SK-N-SH (cell line): ENCODE measurements around the gene MEGF8. TPM values are rescaled to one million over a fixed set of nuclear protein-coding genes. Genes with fewer than 3 reads are reported as not detected.

Experiments used
- CTCF ChIA-PET: fragments of 300-600, 350-600 bp; formaldehyde crosslinking; extraction: SDS; loops from one replicate; lab custom pipeline; 2021; lab: Yijun Ruan, JAX
- POLR2A ChIA-PET: fragments of 350-600 bp; sonication (Branson Sonifier 250); formaldehyde crosslinking; extraction: SDS; loops from one replicate; lab custom pipeline; 2020; ENCODE audit warnings: antibody characterized with exemption, inconsistent platforms; lab: Yijun Ruan, JAX
- DNase-seq: peaks from one replicate; pipeline ENCODE4 v3.0.0; 2012
- H2AFZ ChIP-seq: fragments of 200-600 bp; sonication (generic); 2 replicates; pipeline ENCODE4 v1.8.1; 2016; ENCODE audit warnings: antibody characterized with exemption, mild to moderate bottlenecking, low read depth
- H3F3A ChIP-seq: fragments of 200-600 bp; sonication (generic); replicated peaks from 2 replicates; pipeline ENCODE3; 2016; ENCODE audit warnings: antibody characterized with exemption, mild to moderate bottlenecking; ENCODE audit not compliant: insufficient read depth
- H3K27ac ChIP-seq, 2 experiments: fragments of 200-500 bp in 1 of 2; fragments of 200-600 bp in 1 of 2; sonication (Bioruptor generic) in 1 of 2; sonication (generic), shearing (Covaris generic) in 1 of 2; 2 replicates each; pipeline versions ENCODE4 v1.5.1 to v1.6.1; 2014 to 2016; ENCODE audit warnings: low read depth in 2 of 2, inconsistent platforms in 1 of 2, low read length in 1 of 2, mild to moderate bottlenecking in 1 of 2, mixed read lengths in 1 of 2
- H3K27me3 ChIP-seq: fragments of 200-600 bp; sonication (generic), shearing (Covaris generic); 2 replicates; pipeline ENCODE4 v1.6.1; 2016; ENCODE audit warnings: mixed run types; ENCODE audit not compliant: insufficient read depth
- H3K36me3 ChIP-seq, 2 experiments: fragments of 200-500 bp in 1 of 2; fragments of 200-600 bp in 1 of 2; sonication (Bioruptor generic) in 1 of 2; sonication (generic) in 1 of 2; replicated peaks in 1 of 2; 2 replicates each; pipeline versions ENCODE3 to v1.5.1; 2014 to 2016; ENCODE audit warnings: low read length in 1 of 2, mild to moderate bottlenecking in 1 of 2; ENCODE audit not compliant: insufficient read depth in 2 of 2, control insufficient read depth in 1 of 2
- H3K4me1 ChIP-seq, 2 experiments: fragments of 200-500 bp in 1 of 2; fragments of 200-600 bp in 1 of 2; sonication (Bioruptor generic) in 1 of 2; sonication (generic), shearing (Covaris generic) in 1 of 2; 2 replicates each; pipeline versions ENCODE4 v1.5.1 to v1.6.1; 2014 to 2016; ENCODE audit warnings: low read depth in 1 of 2, low read length in 1 of 2, mixed run types in 1 of 2; ENCODE audit not compliant: insufficient read depth in 2 of 2, control insufficient read depth in 1 of 2
- H3K4me2 ChIP-seq: fragments of 200-600 bp; sonication (generic), shearing (Covaris generic); 2 replicates; pipeline ENCODE4 v1.6.1; 2017; ENCODE audit warnings: mixed run types
- H3K4me3 ChIP-seq, 2 experiments: fragments of 200-500 bp in 1 of 2; fragments of 200-600 bp in 1 of 2; sonication (Bioruptor generic) in 1 of 2; sonication (generic), shearing (Covaris generic) in 1 of 2; 2 replicates each; pipeline versions ENCODE4 v1.5.1 to v1.8.1; 2014 to 2016; ENCODE audit warnings: low read depth in 2 of 2, inconsistent platforms in 1 of 2, low read length in 1 of 2, mild to moderate bottlenecking in 1 of 2, mixed read lengths in 1 of 2, moderate library complexity in 1 of 2
- H3K79me2 ChIP-seq: fragments of 200-600 bp; sonication (generic); 2 replicates; pipeline ENCODE4 v1.8.1; 2017; ENCODE audit warnings: mild to moderate bottlenecking; ENCODE audit not compliant: insufficient read depth
- H3K9ac ChIP-seq: fragments of 200-600 bp; sonication (generic); 2 replicates; pipeline ENCODE4 v1.6.1; 2017; ENCODE audit warnings: mixed run types
- H3K9me2 ChIP-seq: fragments of 200-600 bp; sonication (generic); 2 replicates; pipeline ENCODE4 v1.6.1; 2017; ENCODE audit warnings: mixed run types
- H3K9me3 ChIP-seq: fragments of 200-600 bp; sonication (generic); 2 replicates; pipeline ENCODE4 v1.6.1; 2017; ENCODE audit warnings: mixed run types, mild to moderate bottlenecking, moderate library complexity
- H4K20me1 ChIP-seq: fragments of 200-600 bp; sonication (generic); 2 replicates; pipeline ENCODE4 v1.6.1; 2017; ENCODE audit warnings: mild to moderate bottlenecking, mixed run types; ENCODE audit not compliant: insufficient read depth
- ELF1 ChIP-seq: IDR thresholded peaks from 2 replicates; pipeline ENCODE4 v1.4.0; 2012
- EP300 ChIP-seq, 2 experiments: IDR thresholded peaks; 2 replicates each; pipeline versions ENCODE4 v1.4.0 to v1.6.1; 2012; ENCODE audit warnings: borderline replicate concordance in 1 of 2, low read depth in 1 of 2, low read length in 1 of 2
- EZH2phosphoT487 ChIP-seq: fragments of 200-600 bp; sonication (generic); IDR thresholded peaks from 2 replicates; pipeline ENCODE4 v1.6.1; 2017; ENCODE audit warnings: low read depth, mixed run types, mild to moderate bottlenecking, antibody characterized with exemption, moderate library complexity, borderline replicate concordance
- FOSL2 ChIP-seq: IDR thresholded peaks from 2 replicates; pipeline ENCODE4 v1.4.0; 2012; ENCODE audit warnings: low read depth, mild to moderate bottlenecking, moderate library complexity, borderline replicate concordance
- NFIC ChIP-seq: IDR thresholded peaks from 2 replicates; pipeline ENCODE4 v1.4.0; 2012; ENCODE audit warnings: borderline replicate concordance
- NRF1 ChIP-seq: IDR thresholded peaks from 2 replicates; pipeline ENCODE4 v1.6.1; 2012; ENCODE audit warnings: low read depth, mild to moderate bottlenecking, low read length
- REST ChIP-seq: IDR thresholded peaks from 2 replicates; pipeline ENCODE4 v1.6.1; 2012; ENCODE audit warnings: mild to moderate bottlenecking, low read depth, low read length, moderate library complexity
- RXRA ChIP-seq: IDR thresholded peaks from 2 replicates; pipeline ENCODE4 v1.4.0; 2012; ENCODE audit warnings: low read depth, mild to moderate bottlenecking, borderline replicate concordance
- TAF1 ChIP-seq: IDR thresholded peaks from 2 replicates; pipeline ENCODE4 v1.6.1; 2012; ENCODE audit warnings: low read depth, mild to moderate bottlenecking, low read length, moderate library complexity, borderline replicate concordance
- TCF12 ChIP-seq: IDR thresholded peaks from 2 replicates; pipeline ENCODE4 v1.4.0; 2012
- TEAD4 ChIP-seq: IDR thresholded peaks from 2 replicates; pipeline ENCODE4 v1.4.0; 2012; ENCODE audit warnings: mild to moderate bottlenecking, borderline replicate concordance; ENCODE audit not compliant: insufficient read depth
- USF1 ChIP-seq: IDR thresholded peaks from 2 replicates; pipeline ENCODE4 v1.4.0; 2012; ENCODE audit warnings: low read depth, borderline replicate concordance
- USF2 ChIP-seq: fragments of 150-350 bp; IDR thresholded peaks from 2 replicates; pipeline ENCODE4 v1.6.1; 2017; ENCODE audit warnings: antibody characterized with exemption, low read length, low read depth, borderline replicate concordance
- YY1 ChIP-seq: IDR thresholded peaks from 2 replicates; pipeline ENCODE4 v1.4.0; 2012; ENCODE audit warnings: low read depth, mild to moderate bottlenecking
- ZBTB33 ChIP-seq: IDR thresholded peaks from 2 replicates; pipeline ENCODE4 v1.4.0; 2012; ENCODE audit warnings: low read depth, borderline replicate concordance
- WGBS: methylation state at CpG from one replicate; pipeline ENCODE4 v1.1.6; 2017; ENCODE audit warnings: low lambda C conversion rate; 5-methylcytosine and 5-hydroxymethylcytosine counted together
- polyA plus RNA-seq, 3 experiments: library from polyadenylated mRNA; depleted of rRNA; stranded (reverse); fragments of >200 nt; gene quantifications; 2 replicates each; pipeline ENCODE4 v1.2.3, GENCODE V29; 2012

Gene MEGF8
- polyA plus RNA-seq, 1 of the 3 experiments (the other 2 are of a cell fraction), result 19.1 TPM

GRCh38 chr19:42350417-42350816 is 25.0 kb downstream of the MEGF8 start:
- H3F3A ChIP-seq, result no peaks in the 10 kb centered on the region
- CTCF ChIA-PET, result no interaction called here
- H3K27ac ChIP-seq, result no peak overlapping the region
- POLR2A ChIA-PET, result interaction anchor here (0.6 kb wide), 1 partner anchor 8 kb away, joined by 3 read pairs; no protein-coding TSS in a partner anchor
- no peak overlapping the region for H3K4me3 ChIP-seq
- no peaks in the 10 kb centered on the region for H3K27me3 ChIP-seq
- no peaks in the 10 kb centered on the region for H3K4me1 ChIP-seq
- H3K4me2 ChIP-seq, result no peak overlapping the region
- peaks cover 5 to 10% of the 10 kb centered on the region in 2 experiments for H3K36me3 ChIP-seq
- no peaks in the 10 kb centered on the region for H3K79me2 ChIP-seq
- 82% methylated on average over 3 of the region's 3 CpGs for whole genome bisulfite sequencing
- no peaks in the 10 kb centered on the region for H4K20me1 ChIP-seq
- no peaks in the 10 kb centered on the region for H3K9me3 ChIP-seq
- no peak for DNase-seq
- TF ChIP-seq NFIC, result no peak
- no peak for TF ChIP-seq USF2
- no peak for TF ChIP-seq YY1
- TF ChIP-seq EP300 (IDR thresholded peaks at IDR 0.05; ENCODE audit: borderline replicate concordance in 1 of 2, low read depth in 1 of 2, low read length in 1 of 2), result no peak
- no peak for TF ChIP-seq EZH2phosphoT487
- no peak for TF ChIP-seq ELF1
- TF ChIP-seq REST, result no peak
- TF ChIP-seq NRF1, result no peak
- TF ChIP-seq TAF1, result no peak
- TF ChIP-seq ZBTB33, result no peak
- TF ChIP-seq RXRA, result no peak
- no peak for TF ChIP-seq FOSL2
- TF ChIP-seq TEAD4, result no peak
- no peak for TF ChIP-seq TCF12
- no peak for TF ChIP-seq USF1
- no peaks in the 10 kb centered on the region for H3K9me2 ChIP-seq
- no peak overlapping the region for H3K9ac ChIP-seq
- H2AFZ ChIP-seq, result no peak overlapping the region
